Effector memory CD8-positive, alpha-beta T cell (primary cell): ENCODE results near the gene PALLD.
"Not testable (repeated sequence)": the region's sequence is repeated elsewhere in the genome, so short reads cannot be mapped to it uniquely, and the experiment has no call there.

ENCODE experiments used
- ATAC-seq: fragments of 150-1000 bp; cut with Tn5 transposase; replicated peaks from 2 replicates; pipeline ENCODE4 v1.10.0; 2021; ENCODE audit warnings: mild to moderate bottlenecking, moderate library complexity
- DNase-seq, 3 experiments: peaks; one replicate each; pipeline ENCODE4 v3.0.0; 2021
- H3K27ac Mint-ChIP-seq, 2 donors: one replicate each; pipeline ENCODE4 v1.8.0; 2022; ENCODE audit warnings: mild to moderate bottlenecking in 2 of 2, mixed read lengths in 2 of 2, moderate library complexity in 2 of 2
- H3K27me3 Mint-ChIP-seq, 2 donors: one replicate each; pipeline ENCODE4 v1.8.0; 2022; ENCODE audit warnings: mixed read lengths in 2 of 2
- H3K36me3 Mint-ChIP-seq: one replicate; pipeline ENCODE4 v1.8.0; 2022; ENCODE audit warnings: mild to moderate bottlenecking, moderate library complexity, mixed read lengths; ENCODE audit not compliant: insufficient read depth
- H3K4me1 Mint-ChIP-seq, 2 donors: one replicate each; pipeline ENCODE4 v1.8.0; 2022; ENCODE audit warnings: low read depth in 2 of 2, mixed read lengths in 2 of 2
- H3K4me3 Mint-ChIP-seq, 2 donors: one replicate each; pipeline ENCODE4 v1.8.0; 2022; ENCODE audit warnings: mild to moderate bottlenecking in 2 of 2, mixed read lengths in 2 of 2, moderate library complexity in 2 of 2
- H3K9me3 Mint-ChIP-seq, 2 donors: one replicate each; pipeline ENCODE4 v1.8.0; 2022; ENCODE audit warnings: mixed read lengths in 2 of 2
- total RNA-seq, 9 experiments: gene quantifications; one replicate each; lab custom pipeline; 2026; lab: John Stamatoyannopoulos, UW

Gene PALLD
- 0.12 to 19.5 (median 1.3) reads per million in 9 experiments for total RNA-seq

GRCh38 chr4:168496834-168497233 lies at the start of gene PALLD:
TSS of gene PALLD (plus strand) at chr4:168497052.
- ATAC-seq (no peak), DNase-seq (no peak)
- peaks cover 20 to 49% of the 10 kb centered on the region in 2 donors for H3K27me3 Mint-ChIP-seq
- H3K27ac Mint-ChIP-seq, result no peak within 1 kb of the TSS
- H3K9me3 Mint-ChIP-seq, result no peaks in the 10 kb centered on the region
- H3K4me1 Mint-ChIP-seq, result no peaks in the 10 kb centered on the region
- H3K36me3 Mint-ChIP-seq, result no peaks in the 10 kb centered on the region
- no peak within 1 kb of the TSS for H3K4me3 Mint-ChIP-seq

DNA sequence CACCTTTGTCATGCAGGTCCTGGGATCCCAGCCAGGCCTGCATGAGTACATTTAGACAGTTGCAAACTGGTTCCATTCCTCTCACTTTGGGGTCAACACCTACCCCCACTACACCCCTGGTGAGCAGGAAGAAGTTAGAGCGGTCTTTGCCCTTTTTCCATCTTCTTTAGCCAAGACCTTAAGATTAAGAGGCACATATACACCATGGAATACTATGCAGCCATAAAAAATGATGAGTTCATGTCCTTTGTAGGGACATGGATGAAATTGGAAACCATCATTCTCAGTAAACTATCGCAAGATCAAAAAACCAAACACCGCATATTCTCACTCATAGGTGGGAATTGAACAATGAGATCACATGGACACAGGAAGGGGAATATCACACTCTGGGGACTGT lies 47.8 kb upstream of the PALLD start:
- ATAC-seq, H3K9me3 Mint-ChIP-seq, H3K27me3 Mint-ChIP-seq, H3K27ac Mint-ChIP-seq, H3K4me3 Mint-ChIP-seq, DNase-seq: not testable (repeated sequence)
- H3K4me1 Mint-ChIP-seq, result peaks cover 5 to 14% of the 10 kb centered on the region in 2 donors
- H3K36me3 Mint-ChIP-seq, result peaks cover 24% of the 10 kb centered on the region

- Mint-ChIP-seq H3K27me3 (no peaks in the 10 kb centered on the region), H3K4me3 (no peak overlapping the region), H3K27ac (peak overlapping the region; percentile 18 to 71), H3K36me3 (peaks cover 29% of the 10 kb centered on the region), H3K4me1 (peaks cover 5 to 14% of the 10 kb centered on the region in 2 donors), H3K9me3 (no peaks in the 10 kb centered on the region)
- no peak for DNase-seq
- no peak for ATAC-seq
Observed at GRCh38 chr4:168449719-168450452, 47.0 kb upstream of the PALLD start.

GRCh38 chr4:168451331-168451730 lies 45.5 kb upstream of the PALLD start:
- Mint-ChIP-seq H3K27me3 (no peaks in the 10 kb centered on the region), H3K4me1 (peaks cover 5 to 14% of the 10 kb centered on the region in 2 donors), H3K4me3 (no peak overlapping the region), H3K36me3 (peaks cover 38% of the 10 kb centered on the region), H3K27ac (peak overlapping the region in 1 of 2 donors; percentile 77), H3K9me3 (no peaks in the 10 kb centered on the region)
- ATAC-seq, result no peak
- no peak for DNase-seq

DNA sequence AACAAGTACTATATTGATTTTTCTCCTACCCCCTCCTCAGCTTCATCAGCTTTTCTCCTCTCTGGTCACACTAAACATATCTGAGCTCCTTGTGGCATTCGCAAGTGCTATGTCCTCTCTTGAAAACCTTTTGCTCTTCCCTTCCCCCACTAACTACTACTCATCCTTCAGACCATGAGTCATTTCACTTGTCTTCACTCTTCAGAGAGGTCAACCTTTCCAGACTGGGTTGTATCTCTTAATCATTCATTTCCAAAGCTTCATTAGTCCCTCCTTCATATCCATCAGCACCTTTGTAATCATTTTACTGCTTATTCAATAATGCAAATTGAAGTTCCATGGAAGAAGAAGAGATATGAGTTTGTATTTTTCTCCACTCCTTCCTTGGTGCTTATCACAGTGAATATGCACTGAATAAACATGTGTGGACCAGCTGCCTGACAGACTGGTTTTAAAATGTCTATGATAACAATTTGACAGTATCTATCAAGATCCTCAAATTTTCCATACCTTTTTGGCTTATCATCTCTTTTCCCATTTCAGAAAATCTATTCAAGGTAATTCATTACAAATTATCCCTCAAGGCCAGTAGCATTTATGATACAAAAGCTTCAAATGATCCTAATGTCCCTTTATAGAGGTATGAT lies 45.0 kb upstream of the PALLD start:
- Mint-ChIP-seq H3K27ac (peak overlapping the region in 1 of 2 donors; percentile 77), H3K4me1 (peaks cover 5 to 14% of the 10 kb centered on the region in 2 donors), H3K9me3 (no peaks in the 10 kb centered on the region), H3K27me3 (no peaks in the 10 kb centered on the region), H3K4me3 (no peak overlapping the region), H3K36me3 (peaks cover 38% of the 10 kb centered on the region)
- DNase-seq (no peak), ATAC-seq (no peak)

DNA sequence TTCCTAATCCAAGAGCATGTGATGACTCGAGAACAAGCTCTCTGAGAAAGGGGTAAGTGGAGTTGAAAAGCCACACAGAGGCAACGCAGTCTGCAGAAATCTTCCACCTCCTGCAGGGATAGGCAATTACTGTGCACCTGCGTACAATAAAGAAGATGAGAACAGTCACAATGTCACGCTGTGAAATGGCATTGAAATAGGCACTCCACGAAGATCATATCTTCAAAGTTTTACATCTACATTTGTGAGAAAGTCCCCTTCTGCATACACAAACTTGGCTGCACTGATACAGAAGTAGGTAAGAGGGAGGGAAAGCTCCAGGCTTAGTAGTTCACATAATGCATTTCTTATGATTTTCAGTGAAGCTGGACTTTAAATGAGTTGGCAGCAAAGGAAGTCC lies 43.7 kb upstream of the PALLD start:
- ATAC-seq (no peak), DNase-seq (no peak)
- Mint-ChIP-seq H3K27ac (peak overlapping the region in 1 of 2 donors; percentile 13), H3K36me3 (peaks cover 30% of the 10 kb centered on the region), H3K9me3 (no peaks in the 10 kb centered on the region), H3K4me3 (no peak overlapping the region), H3K4me1 (peaks cover 5 to 14% of the 10 kb centered on the region in 2 donors), H3K27me3 (no peaks in the 10 kb centered on the region)

GRCh38 chr4:168458256-168458655 lies 38.6 kb upstream of the PALLD start:
- DNase-seq, H3K27ac Mint-ChIP-seq, H3K4me1 Mint-ChIP-seq, H3K9me3 Mint-ChIP-seq, H3K27me3 Mint-ChIP-seq, H3K4me3 Mint-ChIP-seq, ATAC-seq: not testable (repeated sequence)
- peaks cover 34% of the 10 kb centered on the region for H3K36me3 Mint-ChIP-seq

- Mint-ChIP-seq H3K36me3 (peaks cover 21% of the 10 kb centered on the region), H3K9me3 (no peaks in the 10 kb centered on the region), H3K27ac (no peak overlapping the region), H3K4me1 (peaks cover 1 to 5% of the 10 kb centered on the region in 2 donors), H3K27me3 (no peaks in the 10 kb centered on the region), H3K4me3 (no peak overlapping the region)
- DNase-seq, result no peak
- no peak for ATAC-seq
Observed at GRCh38 chr4:168461821-168462220, 35.0 kb upstream of the PALLD start.

GRCh38 chr4:168472920-168473319 lies 23.9 kb upstream of the PALLD start:
- Mint-ChIP-seq H3K27me3 (no peaks in the 10 kb centered on the region), H3K27ac (no peak overlapping the region), H3K4me3 (no peak overlapping the region), H3K4me1 (peaks cover 22 to 38% of the 10 kb centered on the region in 2 donors), H3K9me3 (no peaks in the 10 kb centered on the region), H3K36me3 (peaks cover 53% of the 10 kb centered on the region)
- DNase-seq (no peak), ATAC-seq (no peak)

- Mint-ChIP-seq H3K9me3 (no peaks in the 10 kb centered on the region), H3K4me1 (peaks cover 34 to 52% of the 10 kb centered on the region in 2 donors), H3K27me3 (no peaks in the 10 kb centered on the region), H3K4me3 (no peak overlapping the region), H3K36me3 (peaks cover 47% of the 10 kb centered on the region), H3K27ac (peak overlapping the region; percentile 35 to 59)
- no peak for ATAC-seq
- no peak for DNase-seq
Observed at GRCh38 chr4:168474660-168475320, 22.1 kb upstream of the PALLD start.

DNA sequence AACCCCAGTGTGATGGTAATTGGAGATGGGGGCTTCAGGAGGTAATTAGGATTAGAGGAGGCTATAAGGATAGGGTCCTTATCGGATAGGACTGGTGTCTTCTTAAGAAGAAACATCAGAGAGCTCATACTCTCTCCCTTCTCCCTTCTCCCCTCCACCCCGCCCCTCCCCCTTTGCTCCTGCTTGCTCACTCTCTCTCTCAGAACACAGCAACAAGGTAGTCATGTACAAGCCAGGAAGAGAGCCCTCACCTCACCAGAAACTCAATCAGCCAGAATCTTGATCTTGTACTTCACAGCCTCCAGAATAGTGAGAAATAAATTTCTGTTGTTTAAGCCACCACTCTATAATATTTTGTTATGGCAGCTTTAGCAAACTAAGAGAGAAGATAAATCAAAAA lies 21.1 kb upstream of the PALLD start:
- DNase-seq, result no peak
- peak overlapping the region in 1 of 2 donors; percentile 59 for H3K27ac Mint-ChIP-seq
- no peak overlapping the region for H3K4me3 Mint-ChIP-seq
- no peak for ATAC-seq
- peaks cover 38 to 57% of the 10 kb centered on the region in 2 donors for H3K4me1 Mint-ChIP-seq
- no peaks in the 10 kb centered on the region for H3K27me3 Mint-ChIP-seq
- no peaks in the 10 kb centered on the region for H3K9me3 Mint-ChIP-seq
- peaks cover 47% of the 10 kb centered on the region for H3K36me3 Mint-ChIP-seq

- H3K36me3 Mint-ChIP-seq, result peaks cover 26% of the 10 kb centered on the region
- H3K4me3 Mint-ChIP-seq, result peak overlapping the region; percentile 89 to 94
- H3K9me3 Mint-ChIP-seq, result peaks cover 0 to 6% of the 10 kb centered on the region in 2 donors
- no peak for DNase-seq
- H3K27ac Mint-ChIP-seq, result peak overlapping the region; percentile 95 to 98
- no peak for ATAC-seq
- no peaks in the 10 kb centered on the region for H3K27me3 Mint-ChIP-seq
- H3K4me1 Mint-ChIP-seq, result peaks cover 39 to 47% of the 10 kb centered on the region in 2 donors
Observed at GRCh38 chr4:168478868-168479267, 18.0 kb upstream of the PALLD start.

DNA sequence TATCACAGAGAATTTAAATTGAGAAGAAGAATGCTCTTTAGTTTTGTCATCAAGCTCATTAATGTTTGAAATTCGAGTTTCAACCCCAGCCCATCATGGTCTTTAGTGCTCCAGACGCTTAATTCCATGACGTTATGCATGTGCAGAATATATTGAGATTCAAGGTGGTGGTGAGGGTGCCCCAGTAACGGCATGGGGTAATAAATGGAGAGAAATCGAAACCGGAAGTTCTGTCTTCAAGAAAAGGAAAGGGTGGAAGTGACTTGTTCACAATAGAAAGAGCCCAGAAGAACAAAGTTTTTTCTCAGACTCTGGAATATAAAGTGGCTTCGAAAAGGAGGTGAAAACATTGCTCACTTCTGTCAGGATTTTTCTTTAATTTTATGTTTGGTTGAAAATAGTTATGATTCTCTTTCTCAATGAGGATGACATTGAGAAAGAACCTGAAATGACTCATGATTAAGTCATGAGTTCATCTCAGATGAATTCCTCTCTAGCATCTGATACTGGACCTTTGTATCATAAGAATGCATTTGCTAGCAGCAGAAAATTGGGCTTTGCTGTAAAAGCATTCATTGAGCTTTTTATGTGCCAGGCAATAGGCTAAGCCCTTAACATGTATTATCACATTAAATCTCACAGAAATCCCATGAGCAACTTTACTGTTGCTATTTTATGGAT lies 15.8 kb upstream of the PALLD start:
- Mint-ChIP-seq H3K27ac (peak overlapping the region; percentile 95 to 98), H3K4me1 (peaks cover 27 to 30% of the 10 kb centered on the region in 2 donors), H3K4me3 (peak overlapping the region; percentile 89 to 94), H3K36me3 (peaks cover 21% of the 10 kb centered on the region), H3K9me3 (peaks cover 0 to 6% of the 10 kb centered on the region in 2 donors), H3K27me3 (no peaks in the 10 kb centered on the region)
- DNase-seq, result peak; percentile 46 to 51 (median 51)
- peak; percentile 73 for ATAC-seq
